Thoracic aorta (tissue), 2 donors: ENCODE results near the gene GTF2A2. TPM values are rescaled to one million over a fixed set of nuclear protein-coding genes. Genes with fewer than 3 reads are reported as not detected.

ENCODE experiments used
- ATAC-seq: fragments of 150-250 bp; one replicate; pipeline ENCODE4 v1.8.0; 2017; ENCODE audit warnings: low read depth; ENCODE audit not compliant: insufficient number of reproducible peaks, low FRiP score
- DNase-seq: peaks from one replicate; pipeline ENCODE4 v3.0.0-alpha.2; 2020; ENCODE audit warnings: low spot score
- H3K27ac ChIP-seq, 2 donors: fragments of 200-600 bp; sonication (generic); 1 replicate in 1 of 2; 2 replicates in 1 of 2; pipeline ENCODE4 v1.5.1; 2016; ENCODE audit warnings: mild to moderate bottlenecking in 2 of 2, moderate library complexity in 2 of 2
- H3K27me3 ChIP-seq: fragments of 200-600 bp; sonication (generic); replicated peaks from 2 replicates; pipeline ENCODE4 v1.6.0; 2016; ENCODE audit warnings: mild to moderate bottlenecking; ENCODE audit not compliant: insufficient read depth
- H3K36me3 ChIP-seq: fragments of 200-600 bp; sonication (generic); one replicate; pipeline ENCODE4 v1.5.1; 2016
- H3K4me1 ChIP-seq, 2 donors: fragments of 200-600 bp; sonication (generic); 1 replicate in 1 of 2; 2 replicates in 1 of 2; pipeline versions ENCODE4 v1.5.1 to v1.6.0; 2016; ENCODE audit warnings: low read depth in 2 of 2, mild to moderate bottlenecking in 1 of 2; ENCODE audit not compliant: control insufficient read depth in 1 of 2
- H3K4me3 ChIP-seq: fragments of 200-600 bp; sonication (generic); 2 replicates; pipeline ENCODE4 v1.5.1; 2016; ENCODE audit warnings: mild to moderate bottlenecking
- H3K9me3 ChIP-seq: fragments of 200-600 bp; sonication (generic); 2 replicates; pipeline ENCODE4 v1.5.1; 2016
- total RNA-seq, 2 donors: library from RNA; depleted of rRNA; stranded (reverse); fragments of >200 nt; gene quantifications; one replicate each; pipeline versions ENCODE4 v1.1.0 to v1.2.3, GENCODE V29; 2016
- TF ChIP-seq, protein P1 (sequence below): fragments of 200-600 bp; sonication (generic); IDR thresholded peaks from one replicate; pipeline ENCODE4 v1.5.1; 2019; ENCODE audit warnings: antibody characterized with exemption

GTF2A2 gene
- total RNA-seq, 2 donors from 2014 or later = 23.3 to 26.7 TPM

DNA sequence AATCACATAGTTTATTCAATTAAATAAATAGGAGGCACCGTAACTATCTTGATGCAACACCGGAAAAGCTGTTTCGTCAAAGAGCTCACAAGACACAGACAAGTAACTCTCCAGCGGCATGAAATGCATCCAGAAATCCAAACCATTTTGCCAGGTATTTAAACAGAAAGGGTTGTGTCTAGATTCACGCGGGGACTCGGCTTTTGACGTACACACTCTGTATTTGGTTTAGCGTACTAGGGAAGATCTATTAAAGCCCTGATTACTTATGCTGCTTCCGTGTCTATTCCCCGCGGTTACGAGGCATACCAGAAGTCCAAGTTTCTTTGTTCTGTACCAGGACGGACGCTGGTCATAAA is 31.1 kb upstream of the GTF2A2 start:
- TF ChIP-seq, protein P1, sequence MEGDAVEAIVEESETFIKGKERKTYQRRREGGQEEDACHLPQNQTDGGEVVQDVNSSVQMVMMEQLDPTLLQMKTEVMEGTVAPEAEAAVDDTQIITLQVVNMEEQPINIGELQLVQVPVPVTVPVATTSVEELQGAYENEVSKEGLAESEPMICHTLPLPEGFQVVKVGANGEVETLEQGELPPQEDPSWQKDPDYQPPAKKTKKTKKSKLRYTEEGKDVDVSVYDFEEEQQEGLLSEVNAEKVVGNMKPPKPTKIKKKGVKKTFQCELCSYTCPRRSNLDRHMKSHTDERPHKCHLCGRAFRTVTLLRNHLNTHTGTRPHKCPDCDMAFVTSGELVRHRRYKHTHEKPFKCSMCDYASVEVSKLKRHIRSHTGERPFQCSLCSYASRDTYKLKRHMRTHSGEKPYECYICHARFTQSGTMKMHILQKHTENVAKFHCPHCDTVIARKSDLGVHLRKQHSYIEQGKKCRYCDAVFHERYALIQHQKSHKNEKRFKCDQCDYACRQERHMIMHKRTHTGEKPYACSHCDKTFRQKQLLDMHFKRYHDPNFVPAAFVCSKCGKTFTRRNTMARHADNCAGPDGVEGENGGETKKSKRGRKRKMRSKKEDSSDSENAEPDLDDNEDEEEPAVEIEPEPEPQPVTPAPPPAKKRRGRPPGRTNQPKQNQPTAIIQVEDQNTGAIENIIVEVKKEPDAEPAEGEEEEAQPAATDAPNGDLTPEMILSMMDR = no peak
- peak; percentile 5 for ATAC-seq
- Histone ChIP-seq H3K27me3 (no peaks in the 10 kb centered on the region), H3K27ac (peak overlapping the region; percentile 96 to 97), H3K4me3 (peak overlapping the region; percentile 89), H3K9me3 (no peaks in the 10 kb centered on the region), H3K4me1 (peaks cover 31 to 35% of the 10 kb centered on the region in 2 donors), H3K36me3 (no peaks in the 10 kb centered on the region)
- DNase-seq = no peak

DNA sequence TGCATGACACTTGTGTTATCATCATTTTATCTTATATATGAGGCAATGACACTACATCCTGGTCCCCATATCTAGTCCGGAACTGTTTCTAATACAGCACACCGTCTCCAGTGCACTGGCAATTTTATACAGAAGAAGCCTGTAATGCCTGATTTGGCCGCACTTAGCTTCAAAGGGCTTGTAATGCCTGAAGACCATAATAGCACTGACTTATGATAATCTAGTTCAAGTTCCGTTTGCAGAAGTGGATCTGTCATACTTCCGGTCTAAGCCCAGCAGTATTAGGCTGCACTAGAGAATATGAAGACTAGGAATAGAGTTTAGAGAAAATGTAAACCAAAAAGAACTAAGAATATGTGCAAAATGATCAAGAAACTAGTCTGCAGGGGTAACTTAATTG is 30.5 kb upstream of the GTF2A2 start:
- H3K4me3 ChIP-seq = peak overlapping the region; percentile 89
- no peaks in the 10 kb centered on the region for H3K36me3 ChIP-seq
- H3K9me3 ChIP-seq = no peaks in the 10 kb centered on the region
- no peaks in the 10 kb centered on the region for H3K27me3 ChIP-seq
- TF ChIP-seq, protein P1 = no peak
- peaks cover 31 to 35% of the 10 kb centered on the region in 2 donors for H3K4me1 ChIP-seq
- H3K27ac ChIP-seq = peak overlapping the region; percentile 96 to 97
- DNase-seq = no peak
- ATAC-seq = no peak

DNA sequence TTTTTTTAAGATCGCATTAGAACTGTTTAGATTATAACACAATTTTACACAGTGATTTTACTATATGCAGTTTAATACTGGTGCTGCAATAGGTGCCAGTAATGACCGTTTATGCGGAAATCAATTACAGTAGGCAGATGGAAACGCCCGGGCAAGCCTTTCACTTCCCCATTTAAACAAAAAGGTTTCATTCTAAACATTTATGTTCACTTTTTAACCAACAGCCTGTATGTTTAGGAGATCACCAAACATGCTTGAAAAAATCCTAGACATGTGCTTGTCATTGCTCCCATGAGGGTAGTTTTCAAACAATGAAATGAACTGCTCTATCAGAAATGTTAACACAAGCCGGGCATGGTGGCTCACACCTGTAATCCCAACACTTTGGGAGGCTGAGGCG is 29.1 kb upstream of the GTF2A2 start:
- no peaks in the 10 kb centered on the region for H3K27me3 ChIP-seq
- TF ChIP-seq, protein P1 = no peak
- peaks cover 9% of the 10 kb centered on the region for H3K36me3 ChIP-seq
- no peak overlapping the region for H3K27ac ChIP-seq
- H3K4me1 ChIP-seq = peaks cover 31 to 35% of the 10 kb centered on the region in 2 donors
- no peak overlapping the region for H3K4me3 ChIP-seq
- ATAC-seq (no peak), DNase-seq (no peak)
- no peaks in the 10 kb centered on the region for H3K9me3 ChIP-seq

DNA sequence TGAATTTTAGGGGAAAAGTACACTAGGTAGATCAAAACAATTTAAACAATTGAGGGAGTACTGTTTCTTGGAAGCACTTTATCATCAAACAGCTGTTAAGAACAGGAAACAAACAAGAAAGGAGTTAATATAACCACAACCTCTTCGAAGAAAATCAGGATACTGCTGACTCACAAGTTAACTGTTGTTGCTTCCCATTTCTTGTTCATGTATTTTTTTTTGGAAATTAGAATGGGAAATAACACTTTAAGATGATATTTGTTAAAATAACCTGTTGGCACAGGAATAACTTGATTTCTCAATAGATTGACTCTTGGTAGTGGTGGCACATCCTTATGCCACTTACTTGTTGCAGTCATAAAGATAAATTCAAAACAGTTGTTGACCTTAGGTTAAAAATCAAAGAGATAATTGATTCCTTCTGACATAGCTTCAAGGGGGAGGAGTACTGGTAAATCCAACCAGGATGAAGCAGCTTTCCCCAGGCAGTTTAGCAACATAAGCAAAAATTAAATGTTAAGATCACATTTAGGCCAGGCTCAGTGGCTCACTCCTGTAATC is 28.5 kb upstream of the GTF2A2 start:
- H3K9me3 ChIP-seq = no peaks in the 10 kb centered on the region
- no peaks in the 10 kb centered on the region for H3K27me3 ChIP-seq
- H3K36me3 ChIP-seq = peaks cover 14% of the 10 kb centered on the region
- DNase-seq (no peak), ATAC-seq (no peak)
- H3K4me3 ChIP-seq = no peak overlapping the region
- TF ChIP-seq, protein P1 = no peak
- no peak overlapping the region for H3K27ac ChIP-seq
- H3K4me1 ChIP-seq = peaks cover 31 to 35% of the 10 kb centered on the region in 2 donors

DNA sequence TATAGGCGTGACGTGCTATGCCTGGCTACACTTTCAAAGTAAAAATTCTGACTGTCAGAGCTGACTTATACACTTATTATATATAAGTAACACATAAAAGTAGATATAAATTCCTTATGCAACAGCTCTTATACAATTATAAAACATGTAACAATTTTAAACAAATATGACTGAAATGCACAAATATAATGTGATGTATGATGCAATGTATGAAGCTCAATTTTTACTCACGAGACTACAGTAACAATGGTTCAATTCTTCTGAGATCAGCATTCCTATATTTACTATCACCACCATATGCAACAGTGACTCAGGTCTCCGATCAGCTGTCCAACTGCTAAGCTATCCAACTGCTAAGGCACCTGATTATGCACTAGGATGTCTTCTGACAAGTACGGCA is 23.6 kb upstream of the GTF2A2 start:
- Histone ChIP-seq H3K4me3 (no peak overlapping the region), H3K4me1 (peaks cover 7 to 13% of the 10 kb centered on the region in 2 donors), H3K9me3 (no peaks in the 10 kb centered on the region), H3K36me3 (peaks cover 47% of the 10 kb centered on the region), H3K27me3 (no peaks in the 10 kb centered on the region), H3K27ac (no peak overlapping the region)
- TF ChIP-seq, protein P1 = no peak
- ATAC-seq (no peak), DNase-seq (no peak)
